ENCODE data around the gene GPC5.

GPC5 gene

DNA sequence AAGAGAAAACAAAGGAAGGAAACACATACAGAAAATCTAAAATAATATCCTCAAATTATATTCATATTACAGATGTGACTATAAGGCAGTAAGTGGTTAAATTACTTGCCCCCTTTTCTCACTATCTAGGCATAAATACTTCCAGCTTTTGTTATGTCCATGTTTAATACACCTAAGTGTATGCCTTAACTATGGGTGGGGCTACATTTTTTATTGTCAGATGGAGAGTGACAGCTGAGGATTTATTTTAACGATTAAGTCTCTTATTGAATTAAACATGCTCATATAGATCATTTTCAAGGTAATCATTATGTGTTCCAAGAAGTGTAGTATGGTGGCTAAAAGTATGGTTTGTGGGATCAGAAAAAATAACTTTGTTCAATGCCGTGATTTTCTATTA is 909.3 kb downstream of the GPC5 start:
- no peak for DNase-seq

DNA sequence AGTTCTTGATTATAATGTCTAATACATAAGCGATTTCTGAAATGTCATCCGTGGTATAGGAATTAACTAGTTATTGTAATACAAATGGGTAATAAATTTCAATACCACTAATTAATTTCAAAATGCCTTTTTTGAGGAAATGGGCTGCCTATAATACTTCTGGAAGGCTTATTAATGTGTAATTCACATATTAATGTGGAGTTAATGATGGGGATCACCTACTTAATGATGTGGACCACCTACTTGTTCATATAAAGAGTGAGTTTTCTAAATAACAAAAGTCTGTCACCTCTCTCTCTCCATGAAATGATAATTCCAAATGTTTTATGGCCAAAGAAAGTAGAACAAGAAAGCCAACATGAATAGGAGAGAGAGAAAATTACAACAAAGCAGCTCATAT is 914.4 kb downstream of the GPC5 start:
- no peak for DNase-seq

DNA sequence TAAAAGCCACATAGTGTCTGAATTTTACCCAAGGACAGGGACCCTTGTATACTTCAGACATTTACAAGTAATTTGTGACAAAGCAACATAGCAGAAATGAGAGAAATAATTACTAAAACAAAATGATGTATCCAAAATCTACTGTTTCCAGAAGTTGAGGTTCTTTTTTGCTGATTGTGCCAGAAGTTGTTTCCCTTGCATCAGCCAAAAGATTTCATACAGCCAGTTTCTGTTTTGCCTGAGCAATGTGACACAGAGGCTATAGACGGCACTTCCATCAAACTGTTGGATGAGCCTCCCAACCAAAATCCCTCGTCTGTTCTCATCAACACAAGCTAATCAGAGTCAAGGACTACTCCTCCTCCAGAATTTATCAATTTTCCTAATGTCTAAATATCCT is 915.0 kb downstream of the GPC5 start:
- no peak for DNase-seq

DNA sequence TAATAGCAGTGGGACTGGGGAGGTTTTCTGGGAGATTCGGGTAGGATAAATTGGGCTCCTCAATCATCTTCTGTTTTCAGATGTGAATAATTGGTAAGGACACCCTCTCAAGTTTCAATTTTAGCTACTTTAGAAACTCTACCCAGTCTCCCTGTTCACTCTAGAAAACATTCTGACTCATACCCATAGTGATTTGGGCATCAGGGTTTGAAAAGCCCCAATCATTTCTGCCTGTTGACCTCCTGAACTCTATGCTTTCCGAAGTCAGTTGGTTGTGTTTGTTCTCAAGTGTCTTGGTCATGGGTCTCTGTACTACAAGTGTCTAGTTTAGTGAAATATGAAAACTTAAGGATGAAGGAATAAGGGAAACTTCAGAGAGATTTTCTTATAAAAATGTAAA is 916.8 kb downstream of the GPC5 start:
- DNase-seq = no peak

DNA sequence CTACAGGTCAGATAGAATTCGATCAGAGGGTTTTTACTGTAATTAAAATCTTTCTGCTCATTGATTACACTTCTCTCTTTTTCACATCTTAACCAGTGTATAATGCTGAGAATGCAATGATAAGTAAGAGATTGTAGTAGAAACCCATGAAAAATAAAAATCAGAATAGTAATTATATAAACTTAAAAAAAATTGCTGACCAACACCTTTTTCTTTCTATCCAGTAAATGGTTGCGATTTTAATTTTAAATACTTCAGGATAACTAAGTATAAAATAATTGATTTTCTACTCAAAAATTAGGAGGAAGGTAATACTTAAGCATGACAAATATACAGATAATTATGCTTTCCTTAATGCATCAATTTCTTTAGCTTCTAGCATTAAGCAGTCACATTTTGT is 917.6 kb downstream of the GPC5 start:
- no peak for DNase-seq

DNA sequence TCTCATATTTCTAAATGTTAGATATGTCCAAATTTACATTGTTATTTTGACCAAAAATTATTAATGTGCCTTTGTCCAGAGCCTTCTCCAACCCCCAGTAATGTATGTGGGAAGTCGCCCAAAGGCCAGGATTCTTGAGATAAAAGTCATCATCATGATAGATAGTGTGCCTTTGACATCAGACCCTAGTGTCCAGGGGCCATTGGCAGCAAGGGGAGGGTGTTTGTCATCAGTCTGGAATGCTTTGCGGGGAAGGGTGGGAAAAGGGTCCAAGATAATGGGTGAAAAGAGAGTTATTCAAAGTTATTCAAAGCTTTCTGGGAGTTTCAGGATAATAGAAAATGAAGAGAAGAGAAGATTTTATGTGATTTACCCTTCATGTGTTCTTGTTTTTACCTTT is 918.6 kb downstream of the GPC5 start:
- no peak for DNase-seq

DNA sequence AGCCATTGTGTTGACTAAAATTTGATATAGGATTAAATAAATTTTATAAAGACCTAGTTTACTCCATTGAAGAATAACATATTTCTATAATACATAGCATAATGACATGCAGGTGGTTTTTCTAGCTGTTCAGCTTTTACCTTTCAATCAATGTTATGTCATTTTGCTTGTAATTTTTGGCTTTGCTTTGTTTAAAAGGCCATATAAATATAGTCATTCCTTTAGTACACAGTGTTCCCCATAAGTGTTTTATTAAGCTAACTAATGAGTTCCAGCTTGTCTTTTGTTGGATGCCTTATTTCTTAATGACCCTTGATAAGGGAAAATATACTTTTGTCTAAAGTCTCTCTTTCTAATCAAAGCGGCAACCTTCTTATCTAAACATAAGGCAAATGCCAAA is 921.9 kb downstream of the GPC5 start:
- DNase-seq = no peak

DNA sequence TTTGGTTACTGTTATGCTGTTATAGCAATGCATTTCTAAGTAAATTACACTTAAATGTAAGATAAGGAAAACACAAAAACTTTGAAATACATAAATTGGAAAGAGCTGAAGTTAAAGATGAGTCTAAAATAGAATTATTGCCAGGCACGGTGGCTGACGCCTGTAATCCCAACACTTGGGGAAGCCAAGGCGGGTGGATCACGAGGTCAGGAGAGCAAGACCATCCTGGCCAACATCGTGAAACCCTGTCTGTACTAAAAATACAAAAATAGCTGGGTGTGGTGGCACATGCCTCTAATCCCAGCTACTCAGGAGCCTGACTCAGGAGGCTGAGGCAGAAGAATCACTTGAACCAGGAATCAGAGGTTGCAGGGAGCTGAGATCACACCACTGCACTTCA is 922.8 kb downstream of the GPC5 start:
- no peak for DNase-seq

DNA sequence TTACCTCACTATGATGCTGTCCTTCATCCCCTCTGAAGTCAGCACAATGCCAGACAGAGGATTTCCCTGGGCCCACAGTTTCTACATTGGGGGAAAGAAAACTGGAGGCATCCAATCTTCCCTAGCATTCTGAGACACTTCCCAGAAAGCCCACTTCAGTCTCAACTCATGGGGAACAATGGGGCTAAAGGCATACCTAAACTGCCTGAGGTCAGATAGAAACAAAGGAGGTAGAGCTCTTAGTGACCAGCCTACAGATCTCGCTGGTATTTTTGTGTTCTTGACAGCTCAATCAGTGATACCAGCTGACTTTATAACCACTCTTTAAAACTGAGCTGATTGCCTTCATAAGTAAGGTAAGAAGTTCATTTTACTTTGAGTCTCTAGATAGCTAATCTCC is 947.2 kb downstream of the GPC5 start:
- DNase-seq = no peak

DNA sequence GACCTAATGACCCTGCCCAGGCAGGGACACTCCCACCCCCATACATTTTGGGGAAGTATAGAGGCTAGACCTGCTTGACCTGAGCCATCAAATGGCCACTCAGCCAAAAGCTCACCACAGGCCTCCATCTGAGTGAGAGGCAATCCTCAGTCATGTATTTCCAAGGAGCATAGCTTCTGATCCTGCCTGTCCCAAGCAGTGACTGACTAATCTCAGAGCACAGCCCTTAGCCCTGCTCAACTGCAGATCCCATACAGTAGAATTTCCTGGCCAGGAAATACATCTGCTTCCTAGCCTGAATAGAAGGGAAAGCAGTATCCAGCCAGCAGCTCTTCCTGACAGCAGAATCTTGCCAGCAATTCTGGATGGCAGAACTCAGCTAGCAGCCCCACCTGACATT is 947.6 kb downstream of the GPC5 start:
- peak; percentile 58 for DNase-seq

DNA sequence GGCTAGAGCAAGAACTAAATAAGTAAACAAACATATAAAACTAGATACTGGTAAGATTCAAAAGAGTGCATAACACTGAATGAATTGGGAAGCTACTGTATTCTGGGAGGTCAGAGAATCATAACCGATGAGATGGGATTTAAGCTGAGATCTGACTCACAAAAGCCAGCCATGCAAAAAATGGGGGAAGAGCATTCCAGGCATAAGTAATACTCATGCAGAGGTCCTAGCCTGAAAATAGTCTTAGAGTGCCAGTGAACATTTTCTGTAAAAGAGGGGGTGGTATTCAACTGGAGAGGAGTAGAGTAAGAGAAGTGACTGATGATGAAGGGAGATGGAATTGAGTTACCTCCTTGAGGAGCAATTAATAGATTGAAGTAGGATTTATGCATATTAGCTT is 956.2 kb downstream of the GPC5 start:
- peak; percentile 11 for DNase-seq

DNA sequence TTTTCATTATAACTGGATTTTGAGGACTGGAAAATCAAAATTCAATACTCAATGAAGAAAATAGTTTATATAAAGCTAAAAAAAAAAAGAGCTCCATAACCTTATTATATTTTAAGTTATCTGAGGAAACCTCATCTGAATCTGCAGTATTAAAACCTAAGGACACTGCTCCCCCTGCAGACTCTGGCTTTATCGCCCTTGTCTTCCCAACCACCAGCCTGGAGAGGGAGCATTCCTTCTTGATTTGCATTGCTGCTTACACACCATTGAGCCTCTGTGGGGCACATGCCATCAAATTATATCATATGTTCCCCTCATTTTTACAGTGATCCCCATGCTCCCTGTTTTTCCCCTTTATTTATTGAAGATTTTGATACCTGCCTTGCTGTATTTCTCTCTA is 956.8 kb downstream of the GPC5 start:
- peak; percentile 73 for DNase-seq

DNA sequence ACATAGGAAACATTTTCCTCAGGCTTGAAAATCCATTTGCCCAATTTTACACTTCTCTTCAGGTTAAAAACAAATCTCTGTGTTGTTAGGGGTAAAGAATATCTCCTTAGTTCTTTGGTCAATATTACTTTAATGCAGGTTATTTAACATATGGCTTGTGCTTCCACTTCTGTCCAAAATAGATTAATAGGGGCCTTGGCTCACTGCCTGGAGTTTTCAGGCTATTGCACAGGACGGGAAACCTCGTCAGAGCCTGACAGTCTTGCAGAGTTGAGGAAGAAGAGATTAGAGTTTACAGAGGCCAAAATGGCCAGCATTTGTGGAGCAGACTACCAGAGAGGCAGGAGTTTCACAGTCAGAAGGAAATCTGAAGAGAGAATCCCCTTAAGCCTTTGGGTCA is 964.3 kb downstream of the GPC5 start:
- peak; percentile 57 for DNase-seq

DNA sequence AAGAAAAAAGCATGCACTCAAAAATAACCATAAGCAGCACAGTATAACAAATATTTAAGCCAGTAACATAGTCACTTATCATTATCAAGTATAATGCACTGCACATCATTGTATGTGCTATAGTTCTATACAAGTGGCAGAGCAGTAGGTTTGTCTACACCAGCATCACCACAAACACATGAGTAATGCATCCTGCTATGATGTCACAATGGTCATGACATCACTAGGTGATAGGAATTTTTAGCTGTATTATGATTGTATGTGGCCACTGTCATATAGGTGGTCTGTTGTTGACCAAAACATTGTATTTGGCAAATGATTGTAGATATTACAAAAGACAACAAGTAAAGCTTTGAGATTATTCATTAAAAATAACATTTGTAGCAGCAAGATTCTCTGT is 967.5 kb downstream of the GPC5 start:
- no peak for DNase-seq

DNA sequence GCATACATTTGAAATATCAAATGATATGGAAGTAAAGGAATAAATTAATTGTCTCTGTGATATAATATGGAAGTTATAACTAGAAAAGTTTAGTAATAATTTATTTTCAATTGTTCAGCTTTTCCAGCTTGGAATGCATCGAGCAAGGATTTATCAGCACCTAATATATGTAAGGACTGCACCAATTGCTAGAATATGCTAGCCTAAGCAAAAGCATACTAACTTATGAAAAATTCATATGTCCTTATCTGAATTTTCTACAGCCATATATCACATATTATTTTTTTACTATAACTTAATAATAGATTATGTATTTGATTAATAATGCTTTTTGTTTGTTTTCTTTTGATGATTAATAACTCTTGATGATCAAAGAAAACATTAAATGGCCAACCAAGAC is 979.0 kb downstream of the GPC5 start:
- DNase-seq = no peak

DNA sequence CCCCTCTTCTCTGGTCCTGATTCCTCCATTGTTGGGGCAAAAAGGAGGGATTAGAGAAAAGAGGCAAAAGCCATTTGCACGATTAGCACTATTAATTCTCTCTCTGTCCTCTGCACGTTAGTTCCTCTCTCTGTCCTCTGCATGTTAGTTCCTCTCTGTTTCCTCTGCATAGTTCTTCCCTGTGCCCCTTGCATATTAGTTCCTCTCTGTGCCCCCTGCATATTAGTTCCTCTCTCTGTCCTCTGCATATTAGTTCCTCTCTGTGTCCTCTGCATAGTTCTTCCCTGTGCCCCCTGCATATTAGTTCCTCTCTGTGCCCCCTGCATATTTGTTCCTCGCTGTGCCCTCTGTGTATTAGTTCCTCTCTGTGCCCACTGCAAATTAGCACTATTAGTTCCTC is 981.0 kb downstream of the GPC5 start:
- DNase-seq = peak; percentile 26

DNA sequence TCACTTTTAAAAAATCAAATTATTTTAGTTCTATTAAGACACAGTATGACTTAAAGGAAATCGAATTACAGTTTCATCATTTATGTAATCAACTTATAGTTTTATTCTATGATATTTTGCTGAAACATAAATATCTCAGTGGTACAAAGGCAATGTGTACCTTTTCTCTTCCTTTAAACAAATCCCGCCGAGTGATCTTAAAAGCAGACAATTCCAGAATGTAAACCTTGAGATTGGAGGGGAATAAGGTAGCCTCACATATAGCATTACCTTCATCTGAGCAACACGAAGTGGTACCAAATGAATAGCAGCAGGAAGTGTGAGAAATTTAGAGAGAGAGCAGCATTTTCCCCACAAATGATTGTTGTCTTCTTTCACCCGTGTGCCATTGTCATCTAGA is 986.0 kb downstream of the GPC5 start:
- peak; percentile 29 for DNase-seq

DNA sequence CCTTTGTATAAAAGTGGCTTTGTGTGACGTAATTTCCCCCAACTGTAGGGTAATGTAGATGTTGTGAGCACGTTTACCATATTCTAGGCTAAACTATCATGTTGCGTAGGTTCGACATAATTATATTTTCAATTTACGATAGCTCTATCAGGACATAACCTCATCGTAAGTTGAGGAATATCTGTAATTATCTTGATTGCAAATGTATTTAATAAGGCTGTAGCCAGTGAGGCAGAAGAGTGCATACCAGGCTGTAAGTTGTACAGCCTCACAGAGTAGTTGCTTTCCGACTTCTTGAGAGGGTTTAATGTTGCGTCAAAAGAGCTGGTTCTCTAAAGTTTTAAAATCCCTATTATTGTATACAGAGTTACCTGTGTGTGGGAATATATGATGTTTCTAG is 988.8 kb downstream of the GPC5 start:
- DNase-seq = no peak

DNA sequence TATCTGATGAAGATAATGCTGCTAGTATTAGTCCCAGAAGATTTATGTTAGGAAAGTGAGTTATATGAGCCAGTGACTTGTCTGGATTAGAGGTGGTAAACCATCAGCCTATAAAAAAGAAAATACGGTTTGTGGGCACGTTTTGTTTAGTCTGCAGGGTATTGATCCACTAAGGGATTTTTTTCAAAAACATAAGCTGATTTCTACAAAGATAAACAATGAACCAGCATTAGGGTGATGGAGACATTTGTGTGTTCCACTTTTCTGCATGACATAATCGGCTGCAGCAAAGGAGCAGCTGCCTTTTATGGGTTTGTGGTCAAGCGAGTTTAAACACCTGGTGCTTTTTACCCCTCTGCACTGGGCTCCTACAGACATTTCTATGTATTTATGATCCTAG is 991.8 kb downstream of the GPC5 start:
- peak; percentile 93 for DNase-seq

DNA sequence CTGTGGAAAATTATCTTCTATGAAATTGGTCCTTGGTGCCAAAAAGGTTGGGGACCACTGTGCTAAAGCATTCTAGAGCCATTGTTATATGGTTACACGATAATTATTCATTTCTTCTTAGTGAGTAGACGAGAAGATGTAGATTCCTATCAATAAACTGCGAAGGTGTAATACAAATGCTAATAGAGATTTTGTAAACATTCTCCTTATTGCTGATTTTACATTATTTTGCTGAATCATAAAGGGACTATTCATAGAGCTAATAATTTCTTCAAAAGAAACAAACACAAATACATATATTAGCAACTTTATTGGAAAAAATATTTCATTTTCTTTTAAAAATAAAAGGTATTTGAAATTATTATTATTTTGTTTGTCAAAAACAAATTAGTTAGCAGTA is 1005.2 kb downstream of the GPC5 start:
- DNase-seq = no peak

DNA sequence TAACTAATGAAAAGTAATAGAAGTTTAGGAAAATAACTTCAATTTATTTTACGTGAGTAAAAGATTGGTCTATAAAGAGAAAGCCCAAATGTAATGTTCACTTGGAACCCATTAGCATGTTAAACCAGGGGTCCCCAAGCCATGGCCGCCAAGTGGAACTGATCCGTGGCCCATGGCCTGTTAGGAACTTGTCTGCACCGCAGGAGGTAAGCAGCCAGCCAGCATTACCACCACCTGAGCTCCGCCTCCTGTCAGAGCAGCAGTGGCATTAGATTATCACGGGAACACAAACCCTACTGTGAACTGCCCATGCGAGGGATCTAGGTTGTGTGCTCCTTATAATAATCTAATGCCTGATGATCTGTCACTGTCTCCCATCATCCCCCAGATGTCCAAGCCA is 1009.4 kb downstream of the GPC5 start:
- DNase-seq = peak; percentile 31

DNA sequence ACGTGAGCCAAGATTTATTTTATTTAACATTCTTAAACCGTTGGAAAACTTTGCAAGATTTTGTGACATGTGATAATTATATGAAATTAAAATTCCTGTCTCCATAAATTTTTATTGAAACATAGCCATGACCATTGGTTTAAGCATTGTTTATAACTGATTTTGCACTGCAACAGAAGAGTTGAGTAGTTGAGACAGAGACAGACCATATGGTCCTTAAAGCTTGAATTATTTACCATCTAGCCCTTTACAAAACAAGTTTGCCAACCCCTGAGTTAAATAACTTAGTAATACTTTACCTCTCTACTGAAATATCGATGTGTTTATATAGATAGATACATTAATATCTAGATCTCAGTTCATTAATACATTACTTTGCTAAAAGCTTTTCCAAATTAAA is 1014.1 kb downstream of the GPC5 start:
- DNase-seq = no peak

DNA sequence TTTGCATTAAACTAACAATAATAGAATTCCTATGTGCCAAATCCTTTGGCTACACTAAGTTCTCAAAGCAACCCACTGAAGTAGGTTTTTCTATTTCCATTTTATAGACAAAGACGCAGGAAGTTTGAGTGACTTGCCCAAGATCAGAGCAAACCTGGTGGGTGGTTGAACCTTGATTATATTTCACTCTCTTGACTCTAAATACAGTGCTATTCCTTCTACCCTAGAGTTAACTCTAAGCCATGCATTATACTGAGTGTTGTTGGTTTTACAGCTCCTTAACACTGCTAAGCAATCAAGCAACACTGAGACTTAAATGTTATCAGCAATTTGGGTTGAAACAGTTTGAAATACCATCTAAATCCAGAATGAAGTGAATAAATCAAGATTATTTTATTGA is 1014.6 kb downstream of the GPC5 start:
- DNase-seq = no peak

DNA sequence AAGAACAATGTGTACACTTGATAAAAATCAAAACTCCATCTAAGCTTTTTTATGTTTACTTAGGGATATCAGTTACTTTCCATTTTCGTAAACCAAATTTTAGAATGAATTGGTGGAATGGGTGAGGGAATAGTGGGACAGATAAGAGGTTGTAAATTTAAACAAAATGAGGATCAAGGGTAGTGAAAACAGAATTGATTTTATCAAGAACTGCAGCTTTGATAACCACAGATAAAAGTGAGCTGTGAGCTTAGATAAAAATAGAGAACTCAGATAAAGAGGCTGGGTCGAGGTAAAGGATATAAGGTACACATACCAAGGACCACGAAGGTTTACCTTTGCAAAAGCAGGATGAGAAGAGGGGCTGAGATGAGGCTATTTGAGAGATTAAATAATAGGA is 1015.0 kb downstream of the GPC5 start:
- no peak for DNase-seq

DNA sequence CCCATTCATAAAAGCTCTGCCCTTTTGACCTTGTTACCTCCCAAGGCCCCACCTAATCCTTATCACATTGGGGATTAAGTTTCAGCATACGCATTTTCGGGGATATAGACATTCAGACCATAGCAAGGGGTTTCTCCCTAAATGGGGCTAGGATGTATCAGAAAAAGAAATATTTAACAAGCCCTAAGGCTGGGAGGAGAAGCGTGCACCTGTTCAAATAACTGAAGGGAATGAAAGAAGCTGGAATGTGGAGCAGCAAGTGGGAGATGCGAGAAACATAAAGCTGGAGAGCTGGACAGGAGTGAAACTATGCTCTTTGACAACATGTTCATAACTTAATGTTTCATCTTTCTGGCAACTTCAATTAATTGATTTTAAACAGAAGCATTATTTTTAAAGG is 1016.4 kb downstream of the GPC5 start:
- DNase-seq = no peak

DNA sequence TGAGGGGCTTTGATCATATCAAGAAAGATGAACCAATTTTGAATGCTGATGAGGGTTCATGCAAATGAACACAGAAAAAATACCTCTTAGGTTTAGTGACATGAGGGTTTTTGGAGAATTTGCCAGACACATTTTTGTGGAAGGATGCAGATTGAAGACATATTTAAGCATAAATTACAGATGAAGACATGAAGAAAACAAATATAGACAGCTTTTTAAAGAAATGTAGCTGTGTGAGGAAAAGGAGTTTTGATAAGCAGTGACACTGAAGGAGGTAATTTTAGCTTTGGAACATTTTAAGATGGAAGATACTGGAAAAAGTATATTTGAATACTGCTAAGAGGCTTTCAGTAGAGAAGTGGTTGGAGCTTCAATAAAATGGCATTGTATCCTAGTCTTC is 1017.4 kb downstream of the GPC5 start:
- no peak for DNase-seq

Measured in NCI-H69 (cell line).